HT-29 (cell line): ENCODE measurements around the gene NTRK3. TPM values are rescaled to one million over a fixed set of nuclear protein-coding genes. Genes with fewer than 3 reads are reported as not detected.

Source experiments
- DNase-seq: peaks from one replicate; pipeline ENCODE4 v3.0.0-alpha.2; 2015; ENCODE audit warnings: low spot score
- total RNA-seq: library from RNA; depleted of rRNA; stranded (reverse); fragments of >200 nt; shearing (Covaris generic); gene quantifications from 2 replicates; pipeline ENCODE4 v1.2.3, GENCODE V29; 2014

NTRK3 gene
- total RNA-seq, 1 experiment from 2014 or later = not detected

DNA sequence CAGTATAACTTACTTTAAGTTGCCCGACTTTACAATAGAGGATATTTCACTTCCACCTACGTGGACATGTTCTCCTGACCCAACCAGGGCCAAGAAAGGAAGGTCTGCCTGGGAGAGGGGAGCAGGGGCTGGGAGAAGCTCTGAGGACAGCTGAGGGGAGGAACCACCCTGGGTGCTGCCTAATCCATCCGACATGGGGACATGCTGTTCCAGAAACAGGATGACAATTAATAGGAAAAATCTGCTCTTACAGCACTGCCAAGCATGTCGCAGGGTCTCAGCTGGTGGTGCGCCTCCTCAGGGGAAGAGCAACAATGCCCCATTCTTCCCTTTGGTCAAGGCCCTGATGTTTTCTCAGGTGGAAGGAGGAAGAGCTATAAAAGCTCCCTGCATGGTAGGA, 132.3 kb downstream of the NTRK3 start:
- no peak for DNase-seq

DNA sequence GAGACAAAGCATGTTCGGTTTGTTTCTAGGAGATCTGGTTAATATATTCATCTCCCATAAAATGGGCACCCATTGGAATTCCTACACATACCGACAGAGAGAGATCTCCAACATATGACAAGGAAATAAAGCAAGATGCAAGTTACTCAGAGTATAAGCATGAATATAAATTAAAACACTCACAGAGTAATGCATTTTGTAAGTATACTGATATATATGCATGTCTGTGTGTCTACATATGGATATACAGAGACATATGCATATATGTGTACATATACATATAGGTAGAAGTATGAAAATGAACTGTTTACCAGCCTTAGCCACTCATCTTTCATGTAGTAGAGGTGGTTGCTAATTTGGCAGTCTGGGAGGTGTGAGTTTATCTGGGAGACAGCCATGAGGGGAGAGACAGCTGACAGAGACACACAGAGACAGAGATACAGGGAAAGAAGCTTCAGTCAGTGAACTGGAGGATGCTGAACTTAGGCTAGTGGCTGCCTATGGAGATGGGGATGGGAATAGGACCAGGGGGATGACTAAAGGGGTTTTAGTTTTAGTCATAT, 134.5 kb downstream of the NTRK3 start:
- no peak for DNase-seq

DNA sequence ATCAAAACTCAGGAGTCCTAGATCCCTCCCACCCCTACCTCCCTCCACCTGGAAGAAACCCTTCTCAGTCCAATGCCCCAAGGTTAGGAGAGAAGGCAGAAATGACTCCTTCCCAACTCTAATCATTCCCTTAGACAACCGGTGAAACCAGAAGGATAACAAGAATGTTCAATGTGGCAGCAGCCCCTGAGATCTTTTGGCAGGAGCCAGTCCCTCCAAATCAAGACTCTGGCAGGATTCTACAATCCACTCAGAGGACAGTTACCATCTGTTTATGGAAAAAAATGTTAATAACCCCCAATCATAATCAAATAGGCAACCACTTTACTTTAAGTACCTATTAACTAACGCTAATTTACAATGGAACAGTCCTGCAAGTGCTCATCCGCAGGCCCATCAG, 136.5 kb downstream of the NTRK3 start:
- no peak for DNase-seq

DNA sequence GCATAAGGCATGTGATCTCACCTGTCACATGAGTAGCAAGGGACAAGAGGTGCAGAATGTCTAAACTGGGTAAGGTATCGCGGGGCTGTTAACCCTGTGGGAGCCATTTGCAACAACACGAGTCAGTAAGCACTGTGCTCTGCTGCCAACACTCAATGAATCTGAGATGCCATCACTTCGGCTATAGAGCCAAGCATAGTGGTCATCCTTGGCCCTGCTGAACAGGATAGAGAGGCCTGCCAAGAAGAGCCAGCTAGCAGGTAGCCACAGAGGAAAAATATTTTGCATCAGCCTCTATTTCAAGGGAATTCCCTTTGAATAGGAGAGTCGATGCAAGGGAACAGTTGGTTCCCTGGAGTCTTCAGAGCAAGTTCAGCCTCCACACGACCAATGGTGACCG, 137.8 kb downstream of the NTRK3 start:
- no peak for DNase-seq

DNA sequence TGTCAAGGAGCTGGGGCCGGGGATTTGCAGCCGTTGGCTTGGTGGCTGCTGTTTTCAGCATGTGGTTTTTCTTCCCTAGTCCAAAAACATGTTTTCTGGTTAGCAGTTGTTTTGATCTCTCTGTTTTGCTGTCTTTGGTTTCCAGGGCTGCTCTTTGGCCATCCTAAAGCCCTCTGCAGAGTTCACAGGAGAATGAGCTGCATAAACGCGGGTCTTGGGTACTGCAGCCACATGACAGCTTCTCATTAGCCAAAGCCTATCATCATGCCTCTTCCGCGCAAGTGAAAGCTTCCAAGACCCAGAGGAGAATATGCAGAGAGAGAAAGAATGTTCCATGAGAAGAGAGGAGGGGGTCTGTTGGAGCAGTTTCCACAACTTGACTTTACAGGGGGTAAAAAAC, 138.5 kb downstream of the NTRK3 start:
- no peak for DNase-seq

DNA sequence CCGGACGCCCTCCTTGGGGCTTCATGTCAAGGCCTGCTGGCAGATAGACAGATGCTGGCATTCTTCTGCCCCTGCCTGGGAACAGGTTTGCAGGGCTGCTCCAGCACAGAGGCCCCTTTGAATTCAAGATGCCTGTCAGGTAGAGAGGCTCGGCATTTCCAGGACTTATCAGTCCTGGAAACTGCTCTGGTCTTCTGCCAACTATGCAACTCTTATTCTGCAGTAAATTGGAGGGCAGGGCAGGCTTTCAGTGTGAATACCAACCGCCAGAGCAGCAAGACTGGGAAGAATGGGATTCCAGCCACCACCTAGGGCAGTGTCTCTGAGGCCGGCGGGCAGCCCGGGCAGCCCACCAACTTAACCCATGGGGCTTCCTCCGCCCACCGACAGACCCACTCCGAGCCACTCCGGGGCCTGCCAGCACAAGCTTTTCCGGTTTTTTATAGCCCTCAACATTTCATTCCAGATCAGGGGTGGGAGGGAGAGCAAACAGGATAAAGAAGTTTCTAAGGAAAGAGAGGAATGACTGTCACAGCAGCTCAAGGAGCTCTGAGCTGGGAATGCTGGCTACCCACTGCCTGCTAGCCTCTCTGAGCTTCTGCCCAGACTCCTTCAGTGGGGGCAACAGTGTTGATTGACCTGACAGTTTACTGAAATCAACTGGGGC, 140.9 kb downstream of the NTRK3 start:
- DNase-seq = peak; percentile 25

DNA sequence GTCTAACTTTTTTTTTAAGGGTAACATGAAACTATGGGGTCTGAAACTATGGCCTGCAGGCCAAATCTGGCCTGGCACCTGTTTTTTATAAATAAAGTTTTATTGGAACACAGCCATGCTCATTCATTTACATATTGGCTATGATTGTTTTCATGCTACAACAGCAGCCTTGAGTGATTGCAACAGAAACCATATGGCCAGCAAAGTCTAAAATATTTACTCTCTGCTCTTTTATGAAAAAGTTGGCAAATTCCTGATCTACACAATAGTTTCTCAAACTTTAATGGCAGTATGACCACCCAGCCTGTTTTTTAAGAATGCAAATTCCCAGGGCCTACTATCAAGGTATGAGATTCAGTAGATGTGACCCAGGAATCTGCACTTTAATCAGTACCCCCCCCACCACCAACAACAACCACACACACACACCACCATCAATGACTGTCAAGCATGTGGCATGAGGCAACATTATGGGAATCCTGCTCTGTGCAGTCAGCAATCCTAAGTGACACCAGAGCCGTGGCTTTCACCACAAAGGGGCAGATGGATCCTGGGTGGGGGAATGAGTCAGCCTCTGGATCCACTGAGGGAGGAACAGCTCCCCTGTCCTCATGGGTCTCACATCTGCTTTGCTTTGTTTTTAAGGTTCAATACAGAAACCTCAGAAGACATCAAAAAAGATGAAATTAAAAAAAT, 142.8 kb downstream of the NTRK3 start:
- DNase-seq = no peak

DNA sequence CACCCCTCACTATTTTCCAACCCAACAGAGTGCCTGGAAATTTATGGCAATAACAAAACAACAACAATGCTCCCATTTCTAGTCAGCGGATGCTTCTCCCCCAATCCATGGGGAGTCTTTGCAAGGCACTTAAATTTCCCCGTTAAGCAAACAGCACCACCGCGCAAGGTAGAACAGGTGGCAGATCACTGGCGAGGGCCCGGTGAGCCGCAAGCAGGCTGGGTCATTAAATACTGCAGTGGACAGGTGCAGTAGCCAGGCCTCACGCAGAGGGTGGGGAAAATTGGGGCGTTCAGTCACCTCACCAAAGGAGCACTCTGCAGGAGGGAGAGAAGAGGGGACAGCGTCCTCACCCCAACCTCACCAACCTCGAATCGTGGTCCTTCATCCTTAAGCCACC, 147.5 kb downstream of the NTRK3 start:
- DNase-seq = no peak

DNA sequence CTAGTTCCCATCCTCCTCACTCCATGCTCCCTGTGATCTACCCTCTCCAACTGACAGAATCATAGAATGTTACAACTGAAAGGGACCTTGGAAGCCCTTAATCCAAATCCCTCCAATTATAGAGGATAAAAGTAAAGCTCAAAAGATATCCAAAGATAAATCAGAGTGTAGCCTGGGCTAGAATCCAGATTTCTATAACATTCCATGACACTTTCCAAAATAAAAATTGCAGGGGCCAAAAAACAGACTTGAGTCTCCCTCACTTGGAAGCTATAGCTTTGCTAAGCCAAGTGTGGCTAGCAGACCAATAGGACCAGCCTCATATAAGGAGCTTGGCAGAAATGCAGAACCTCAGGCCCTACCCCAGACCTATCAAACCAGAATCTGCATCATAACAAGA, 148.1 kb downstream of the NTRK3 start:
- no peak for DNase-seq

DNA sequence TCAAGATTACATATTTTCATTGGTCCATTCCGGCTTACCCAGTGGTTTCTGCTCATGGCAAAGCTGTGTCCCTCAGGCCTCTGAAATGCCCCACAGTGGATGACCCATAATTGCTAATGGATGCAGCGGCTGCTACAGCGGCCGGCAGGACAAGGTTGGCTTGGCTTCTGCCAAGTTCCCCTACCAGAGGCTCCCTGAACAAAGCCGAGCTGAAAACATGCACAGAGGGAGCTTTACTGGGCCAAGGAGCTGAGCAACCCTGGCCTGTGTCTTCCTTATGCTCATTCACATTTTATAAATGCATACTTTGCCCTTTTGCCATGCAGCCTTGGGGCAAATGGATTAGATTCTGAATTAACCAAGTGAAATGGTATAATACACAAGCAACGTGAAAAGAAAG, 150.5 kb downstream of the NTRK3 start:
- no peak for DNase-seq

DNA sequence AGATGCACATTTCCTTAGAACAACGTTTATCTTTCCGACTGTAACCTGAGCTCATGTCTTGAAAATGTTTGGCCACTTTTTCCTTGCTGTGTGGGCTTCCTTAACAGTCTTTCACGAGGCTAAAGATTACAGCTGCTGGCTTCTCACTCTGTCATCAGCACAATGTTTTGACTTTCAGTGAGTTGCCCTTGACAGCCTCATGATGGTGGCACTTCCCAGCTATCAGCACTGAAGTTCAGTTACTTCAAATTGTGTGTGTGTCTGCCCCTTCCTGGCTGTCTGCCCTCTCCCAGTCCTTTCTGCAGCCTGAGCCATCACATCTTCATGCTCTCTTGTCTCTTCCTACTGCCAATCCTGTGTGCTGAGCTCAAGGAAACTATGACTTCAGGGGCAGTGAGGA, 152.2 kb downstream of the NTRK3 start:
- DNase-seq = no peak

DNA sequence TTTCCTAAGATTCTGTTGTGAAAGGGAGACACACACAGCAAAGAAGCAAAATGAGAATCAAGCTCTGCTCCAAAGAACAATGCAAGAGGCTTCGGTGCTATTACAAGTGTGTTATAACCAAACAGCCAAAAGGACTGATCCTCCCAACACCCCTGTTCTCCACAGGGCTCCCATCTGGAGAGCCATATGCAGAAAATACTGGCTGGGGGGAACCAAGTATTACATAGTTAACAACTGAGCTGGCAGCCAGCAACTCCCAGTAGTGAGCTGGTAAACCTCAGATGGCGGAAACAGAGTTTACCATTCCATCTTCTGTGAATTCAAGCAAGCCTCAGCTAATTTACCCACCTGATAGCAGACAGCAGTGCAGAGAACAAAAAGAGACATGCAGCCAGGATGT, 156.4 kb downstream of the NTRK3 start:
- no peak for DNase-seq

DNA sequence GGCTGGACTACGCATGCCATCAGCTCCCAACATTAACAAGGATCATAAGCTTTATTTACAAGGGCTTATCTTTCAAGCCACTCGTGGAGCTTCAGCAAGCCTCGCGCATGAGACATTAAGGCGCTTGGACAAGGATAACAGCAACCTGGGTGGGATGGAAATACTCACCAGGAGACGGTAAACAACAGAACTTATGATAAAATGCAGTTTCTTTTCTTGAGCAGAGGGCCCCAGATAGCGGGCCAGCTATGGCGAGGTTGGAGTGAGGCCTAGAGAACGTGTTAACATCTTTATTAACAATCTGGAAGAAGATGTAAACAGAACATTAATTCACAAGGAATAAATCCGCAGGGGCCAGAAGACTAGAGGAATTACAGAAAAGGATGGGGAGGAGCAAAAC, 158.2 kb downstream of the NTRK3 start:
- DNase-seq = no peak

DNA sequence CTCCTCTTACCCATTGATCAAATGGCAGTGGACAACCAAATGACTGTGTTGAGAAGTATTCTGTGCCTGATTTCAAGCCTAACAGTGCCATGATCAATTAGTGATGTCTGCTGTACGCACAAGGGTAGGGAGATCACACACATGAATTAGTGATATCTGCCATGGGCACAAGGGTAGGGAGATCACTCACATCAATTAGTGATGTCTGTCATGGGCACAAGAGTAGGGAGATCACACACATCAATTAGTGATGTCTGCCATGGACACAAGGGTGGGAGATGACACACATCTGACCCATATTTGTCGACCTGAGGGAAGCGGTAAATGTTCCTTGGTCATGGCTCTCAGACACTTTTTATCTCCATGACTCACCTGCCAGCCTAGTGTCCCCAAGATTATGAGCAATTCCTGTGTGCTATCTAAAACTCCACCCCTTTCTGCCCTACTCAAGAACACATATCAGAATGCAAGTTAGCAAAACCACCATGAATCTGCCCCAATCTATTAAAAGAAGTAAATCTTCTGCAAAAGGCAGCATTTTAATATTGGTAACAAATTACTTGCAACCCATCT, 165.0 kb downstream of the NTRK3 start:
- no peak for DNase-seq

DNA sequence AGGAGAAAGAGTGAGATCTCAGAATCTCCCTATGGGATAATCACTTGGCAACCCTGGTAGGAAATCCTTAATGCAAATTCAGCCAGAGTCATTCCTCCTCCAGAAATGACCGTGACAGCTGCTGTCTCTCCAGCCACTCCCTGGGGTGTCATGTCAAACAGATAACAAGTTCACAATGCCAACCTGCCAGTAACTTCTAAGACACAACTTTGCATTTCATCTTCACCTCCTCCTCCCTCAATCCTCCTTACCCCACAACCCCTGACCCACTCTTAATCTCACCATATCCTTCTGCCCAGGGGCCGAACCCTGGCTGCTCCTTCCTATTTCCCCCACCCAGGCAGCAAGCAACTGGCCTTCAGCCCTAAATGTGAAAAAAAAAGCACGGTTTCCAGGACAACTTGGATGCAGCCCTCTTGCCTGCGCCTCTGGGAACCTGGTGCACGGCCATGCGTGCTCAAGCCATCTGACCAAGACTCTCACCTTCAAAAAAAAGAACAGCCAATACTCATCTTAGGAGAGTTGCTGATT, 166.0 kb downstream of the NTRK3 start:
- no peak for DNase-seq

DNA sequence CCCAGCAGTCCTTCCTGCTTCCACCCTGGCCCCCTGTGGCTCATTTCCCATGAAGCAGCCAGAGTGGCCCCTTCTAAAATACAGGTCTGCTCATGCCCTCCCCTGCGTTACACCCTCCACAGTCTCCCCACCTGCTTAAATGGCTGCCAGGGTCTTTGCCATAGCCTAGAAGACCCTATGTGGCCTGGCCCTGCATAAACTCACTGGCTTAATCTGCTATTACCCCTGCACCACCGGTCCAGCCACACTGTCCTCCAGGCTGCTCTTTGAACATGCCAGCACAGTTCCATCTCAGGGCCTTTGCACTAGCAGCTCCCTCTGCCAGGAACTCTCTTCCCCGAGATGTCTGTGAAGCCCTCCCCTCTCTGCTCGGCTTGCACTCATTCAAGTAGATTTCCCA, 166.8 kb downstream of the NTRK3 start:
- DNase-seq = no peak

DNA sequence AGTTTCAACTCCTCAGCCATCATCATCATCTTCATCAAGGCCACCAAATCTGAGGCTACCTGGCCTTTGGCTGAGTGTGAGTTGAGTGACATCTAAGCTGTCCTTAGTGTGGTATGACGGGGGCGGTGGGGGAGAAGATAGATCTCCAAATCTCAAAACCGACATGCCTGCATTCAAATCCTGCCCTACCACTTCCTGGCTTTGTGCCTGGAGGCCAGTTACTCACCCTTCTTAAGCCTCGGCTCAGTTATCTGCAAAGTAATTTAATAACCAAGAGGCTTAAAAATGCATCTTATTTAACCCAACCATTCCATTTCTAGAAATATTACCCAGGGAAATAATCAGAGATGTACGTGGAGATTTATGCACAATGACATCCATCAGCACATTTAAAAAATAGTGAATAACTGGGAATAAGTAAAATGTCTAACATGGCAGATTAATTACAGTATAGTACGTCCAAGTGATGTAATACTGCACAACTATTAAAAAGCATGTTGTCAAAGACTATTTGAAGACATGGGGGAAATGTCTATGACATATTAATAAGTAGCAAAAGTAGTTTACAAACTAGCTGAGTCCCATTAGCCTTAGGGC, 167.4 kb downstream of the NTRK3 start:
- no peak for DNase-seq

DNA sequence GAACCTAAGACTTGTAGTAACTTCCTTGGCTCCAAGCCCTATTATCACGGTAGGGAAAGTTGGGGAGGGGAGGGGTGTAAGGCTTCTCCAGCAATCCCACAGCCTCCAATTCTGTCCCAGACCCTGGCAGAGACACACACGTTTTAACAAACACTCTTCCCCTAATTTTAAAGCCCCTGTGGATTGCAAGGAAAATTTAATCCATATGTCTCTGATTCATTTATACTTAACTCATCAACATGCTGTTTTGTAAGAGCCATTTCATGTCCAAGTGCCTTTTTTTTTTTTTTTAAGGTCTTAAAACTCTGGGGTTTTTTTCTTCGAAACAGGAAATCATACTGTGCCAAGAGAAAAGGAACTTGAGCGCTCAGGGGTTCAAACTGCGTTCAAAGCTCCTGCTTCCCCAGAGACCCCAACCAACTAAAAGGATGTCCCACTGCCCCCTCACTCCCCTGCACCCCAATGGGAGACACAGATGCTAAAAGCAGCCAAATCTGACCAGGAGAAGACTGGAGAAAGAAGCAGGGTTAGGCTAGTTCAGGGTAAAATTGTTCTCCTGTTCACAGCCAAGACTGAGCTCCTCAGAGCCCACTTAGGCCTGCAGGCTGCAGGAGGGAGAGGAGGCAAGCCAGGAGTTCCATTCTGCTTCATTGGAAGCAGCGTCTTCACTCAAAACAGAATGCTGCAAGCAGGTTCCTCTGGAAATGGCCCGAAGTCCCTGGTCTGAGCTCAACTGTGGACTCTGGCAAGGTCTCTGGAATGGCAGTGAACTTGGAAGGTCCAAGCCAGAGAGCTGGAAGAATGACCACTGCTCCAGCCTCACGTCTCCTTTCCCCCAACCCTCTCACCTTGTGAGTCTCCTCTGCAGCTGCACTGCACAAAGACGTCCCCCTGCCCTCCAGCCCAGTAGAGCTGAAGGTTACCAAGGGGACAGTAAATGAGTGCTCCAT, 172.5 kb downstream of the NTRK3 start:
- no peak for DNase-seq

DNA sequence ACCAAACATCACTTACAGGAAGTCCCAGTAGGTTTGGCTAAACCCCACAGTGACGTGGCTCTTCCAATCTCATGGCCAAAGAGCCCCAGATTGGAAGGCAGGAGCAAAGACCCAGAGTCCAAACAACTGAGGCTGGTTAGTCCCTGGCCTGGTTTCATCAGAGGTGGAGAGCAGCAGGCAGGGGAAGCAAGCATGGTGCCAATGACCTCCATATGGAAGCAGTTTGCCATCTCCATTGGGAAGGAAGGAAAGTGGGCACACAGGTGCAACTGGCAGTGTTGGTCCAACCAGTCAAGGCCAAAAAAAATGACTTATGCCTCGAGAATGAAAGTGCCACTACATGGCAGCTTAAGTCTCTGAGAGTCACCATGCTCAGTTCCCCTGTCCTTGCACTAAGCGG, 175.9 kb downstream of the NTRK3 start:
- no peak for DNase-seq

DNA sequence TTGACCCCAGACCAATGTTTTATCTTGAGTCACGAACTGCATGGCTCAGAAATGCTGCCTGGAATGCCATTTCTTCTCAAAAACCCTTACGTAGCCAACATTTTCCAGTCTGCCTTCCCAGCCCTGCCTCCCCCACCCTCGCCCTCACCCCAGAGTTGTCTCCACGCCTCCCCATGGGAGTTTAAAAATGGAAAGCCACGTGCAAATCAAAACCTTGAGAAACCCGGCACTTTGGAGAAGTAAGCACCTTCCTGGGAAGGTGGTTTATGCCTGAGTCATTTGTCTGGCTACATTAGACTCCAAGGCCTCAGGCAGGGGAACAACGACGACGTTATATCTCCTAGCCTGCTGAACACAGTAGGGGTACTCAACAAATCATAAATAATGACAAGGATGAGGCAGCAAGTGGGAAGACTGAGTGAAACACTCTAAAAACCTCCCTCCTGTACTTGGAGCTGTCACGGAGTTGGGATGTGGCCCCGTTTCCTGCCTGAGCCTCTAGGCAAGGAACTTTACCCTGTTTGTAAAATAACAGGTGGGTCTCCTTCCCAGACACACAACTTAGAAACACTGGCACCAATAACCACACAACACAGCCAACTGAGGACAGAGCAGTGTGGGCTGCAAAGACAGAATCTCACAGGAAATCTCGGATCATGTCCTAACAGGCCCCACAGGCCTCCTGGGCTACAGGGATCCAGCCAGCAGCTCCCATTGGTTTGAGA, 179.1 kb downstream of the NTRK3 start:
- no peak for DNase-seq
